GM13977 (cell line): Measurements from ENCODE around the gene CHRNE.
"Not testable (repeated sequence)": the region's sequence is repeated elsewhere in the genome, so short reads cannot be mapped to it uniquely, and the experiment has no call there.

Experiments
- DNase-seq: peaks from one replicate; pipeline ENCODE4 v3.0.0; 2012; ENCODE audit warnings: low spot score
- CTCF ChIP-seq: IDR thresholded peaks from 2 replicates; pipeline ENCODE4 v1.5.1; 2012; ENCODE audit warnings: mild to moderate bottlenecking, control low read depth; ENCODE audit not compliant: insufficient read depth; ENCODE audit errors: extremely low read depth, missing control alignments
- in situ Hi-C: fragments of 300-500 bp; cut with MboI; formaldehyde crosslinking; loops from one replicate; pipeline ENCODE4 v1.12.0; 2022; ENCODE audit warnings: low sequenced_read_pairs, low pct_unique_long_range_greater_than_20kb, mixed read lengths, inconsistent platforms; ENCODE audit not compliant: unreplicated experiment

The CHRNE gene

GRCh38 chr17:4934173-4934979 is 31.5 kb upstream of the CHRNE start:
- peak; percentile 68 for DNase-seq
- in situ Hi-C loops = no loop called here
- peak; percentile 35 for TF ChIP-seq CTCF

- no peak for TF ChIP-seq CTCF
- in situ Hi-C loops = no loop called here
- DNase-seq = no peak
These were observed 30.7 kb upstream of the CHRNE start for GRCh38 chr17:4933646-4934045.

- DNase-seq = no peak
- in situ Hi-C loops = no loop called here
- no peak for TF ChIP-seq CTCF
These were observed 29.9 kb upstream of the CHRNE start for GRCh38 chr17:4932756-4933155.

GRCh38 chr17:4931963-4932362 is 29.1 kb upstream of the CHRNE start, which contains the start of gene GP1BA:
Gene GP1BA (plus strand): TSS chr17:4932277. CDS start chr17:4932605, 328 bp downstream.
- in situ Hi-C loops = no loop called here
- no peak for TF ChIP-seq CTCF
- DNase-seq = peak; percentile 51

- in situ Hi-C loops = no loop called here
- no peak for TF ChIP-seq CTCF
- no peak for DNase-seq
These were observed 26.0 kb upstream of the CHRNE start for GRCh38 chr17:4928881-4929280.

GRCh38 chr17:4926577-4927335 is 23.9 kb upstream of the CHRNE start:
- in situ Hi-C loops, DNase-seq: not testable (repeated sequence)

GRCh38 chr17:4921320-4921719 is 18.4 kb upstream of the CHRNE start:
- no peak for DNase-seq
- in situ Hi-C loops = no loop called here
- no peak for TF ChIP-seq CTCF
